ENCODE results near the gene GLYR1. TPM values are rescaled to one million over a fixed set of nuclear protein-coding genes. Genes with fewer than 3 reads are reported as not detected.

GLYR1 gene
- total and polyA plus RNA-seq, 2 donors (not counting 3 experiments of a cell fraction or from before 2014, with no cell fraction given) = 47.9 to 107 TPM

- H3K27ac ChIP-seq (ENCODE audit: insufficient read depth, low read depth, low read length) = no peak overlapping the region
- no peak overlapping the region for H2AFZ ChIP-seq (ENCODE audit: low read depth, low read length)
- TF ChIP-seq POLR2A (IDR thresholded peaks at IDR 0.05; ENCODE audit: low read depth, low read length) (no peak), FOS (IDR thresholded peaks at IDR 0.05; ENCODE audit: borderline replicate concordance, insufficient read depth, low read length) (no peak), MAX (IDR thresholded peaks at IDR 0.05; ENCODE audit: insufficient read depth, insufficient read length) (no peak), CTCF (IDR thresholded peaks at IDR 0.05; ENCODE audit: extremely low read depth in 1 of 2, insufficient read depth in 1 of 2, low read depth in 1 of 2, low read length in 2 of 2) (no peak), JUN (IDR thresholded peaks at IDR 0.05; ENCODE audit: borderline replicate concordance, insufficient read depth, insufficient read length, low read depth) (no peak), POLR2AphosphoS5 (IDR thresholded peaks at IDR 0.05; ENCODE audit: insufficient read depth, low read depth, low read length) (no peak), EZH2 (IDR thresholded peaks at IDR 0.05; ENCODE audit: borderline replicate concordance, low read depth, low read length, severe bottlenecking) (no peak)
- no peaks in the 10 kb centered on the region for H3K9me3 ChIP-seq (replicated peaks; ENCODE audit: control insufficient read depth, insufficient read depth, low read length)
- H3K9me1 ChIP-seq (replicated peaks; ENCODE audit: control insufficient read depth, extremely low read depth, insufficient read depth, low read length) = no peaks in the 10 kb centered on the region
- H3K9ac ChIP-seq (replicated peaks; ENCODE audit: extremely low read depth, insufficient read depth, low read length) = no peak overlapping the region
- intact Hi-C loops (cut with micrococcal nuclease) (no loop called here), dilution Hi-C loops (cut with MboI; ENCODE audit: extremely low pct_ligation_motif_present, low sequenced_read_pairs) (no loop called here)
- H3K4me1 ChIP-seq (ENCODE audit: control insufficient read depth, extremely low read depth, insufficient read depth, low read length) = no peaks in the 10 kb centered on the region
- ChIA-PET POLR2A (interaction anchor here (0.7 kb wide), 1 partner anchor 129 kb away, joined by 4 read pairs; no protein-coding TSS in a partner anchor), CTCF (interaction anchor here (0.8 kb wide), 1 partner anchor 124 kb away, joined by 3 read pairs; no protein-coding TSS in a partner anchor)
- H3K79me2 ChIP-seq (ENCODE audit: control insufficient read depth, insufficient read depth, low read length) = peaks cover 11% of the 10 kb centered on the region
- no TSS peak for BruUV-seq (replicated peaks)
- no peaks in the 10 kb centered on the region for H4K20me1 ChIP-seq (replicated peaks; ENCODE audit: control insufficient read depth, extremely low read depth, insufficient read depth, low read length)
- H3K27me3 ChIP-seq (ENCODE audit: control insufficient read depth in 2 of 2, insufficient read depth in 2 of 2, low read length in 2 of 2) = no peaks in the 10 kb centered on the region
- H3K4me2 ChIP-seq (ENCODE audit: insufficient read depth, low read length) = no peak overlapping the region
- DNase-seq (ENCODE audit: low read depth, low spot score) (no peak), FAIRE-seq (no peak)
- H3K36me3 ChIP-seq (ENCODE audit: control insufficient read depth in 2 of 2, extremely low read depth in 1 of 2, insufficient read depth in 2 of 2, low read length in 2 of 2) = peaks cover 19 to 50% of the 10 kb centered on the region in 2 experiments
- H3K4me3 ChIP-seq (replicated peaks in 1 of 3; ENCODE audit: insufficient read depth in 1 of 3, low read depth in 1 of 3, low read length in 3 of 3) = no peak overlapping the region
These were observed 13.5 kb downstream of the GLYR1 start for GRCh38 chr16:4833584-4833983.

Measured in endothelial cell of umbilical vein (primary cell).